ENCODE results near the gene ITGB1BP1. TPM values are rescaled to one million over a fixed set of nuclear protein-coding genes. Genes with fewer than 3 reads are reported as not detected.
"Not testable (repeated sequence)": the region's sequence is repeated elsewhere in the genome, so short reads cannot be mapped to it uniquely, and the experiment has no call there.

ITGB1BP1 gene
- polyA plus RNA-seq, 1 experiment = 50.7 TPM

- peaks cover 19% of the 10 kb centered on the region for H3K36me3 ChIP-seq (ENCODE audit: control insufficient read depth, insufficient read depth, low read length)
- no peaks in the 10 kb centered on the region for H3K27me3 ChIP-seq (ENCODE audit: control insufficient read depth, insufficient read depth, low read length)
- no peak for DNase-seq (ENCODE audit: low read depth)
- CTCF ChIA-PET = no interaction called here
- no peak for TF ChIP-seq CTCF (IDR thresholded peaks at IDR 0.05; ENCODE audit: insufficient read depth, low read depth, low read length)
- no peak overlapping the region for H3K4me3 ChIP-seq (ENCODE audit: low read depth, low read length)
- POLR2A ChIA-PET = no interaction called here
Measured at GRCh38 chr2:9400268-9401058, 22.9 kb downstream of the ITGB1BP1 start.

GRCh38 chr2:9398881-9399780, 24.2 kb downstream of the ITGB1BP1 start:
- H3K4me3 ChIP-seq (ENCODE audit: low read depth, low read length) = no peak overlapping the region
- DNase-seq (ENCODE audit: low read depth) = no peak
- peaks cover 19% of the 10 kb centered on the region for H3K36me3 ChIP-seq (ENCODE audit: control insufficient read depth, insufficient read depth, low read length)
- no peaks in the 10 kb centered on the region for H3K27me3 ChIP-seq (ENCODE audit: control insufficient read depth, insufficient read depth, low read length)
- no peak for TF ChIP-seq CTCF (IDR thresholded peaks at IDR 0.05; ENCODE audit: insufficient read depth, low read depth, low read length)
- CTCF ChIA-PET = no interaction called here
- POLR2A ChIA-PET = no interaction called here

- CTCF ChIA-PET = interaction anchor here (0.7 kb wide), 1 partner anchor 1657 kb away, joined by 3 read pairs; no protein-coding TSS in a partner anchor
- H3K4me3 ChIP-seq (ENCODE audit: low read depth, low read length); H3K27me3 ChIP-seq (ENCODE audit: control insufficient read depth, insufficient read depth, low read length); DNase-seq (ENCODE audit: low read depth); POLR2A ChIA-PET: not testable (repeated sequence)
- H3K36me3 ChIP-seq (ENCODE audit: control insufficient read depth, insufficient read depth, low read length) = peaks cover 19% of the 10 kb centered on the region
Measured at GRCh38 chr2:9398251-9398650, 25.1 kb downstream of the ITGB1BP1 start.

- CTCF ChIA-PET = no interaction called here
- no peak for DNase-seq (ENCODE audit: low read depth)
- POLR2A ChIA-PET = interaction anchor here (0.6 kb wide), 1 partner anchor 57 kb away, joined by 5 read pairs; no protein-coding TSS in a partner anchor
- H3K36me3 ChIP-seq (ENCODE audit: control insufficient read depth, insufficient read depth, low read length) = peaks cover 17% of the 10 kb centered on the region
- no peaks in the 10 kb centered on the region for H3K27me3 ChIP-seq (ENCODE audit: control insufficient read depth, insufficient read depth, low read length)
- no peak for TF ChIP-seq CTCF (IDR thresholded peaks at IDR 0.05; ENCODE audit: insufficient read depth, low read depth, low read length)
- no peak overlapping the region for H3K4me3 ChIP-seq (ENCODE audit: low read depth, low read length)
Measured at GRCh38 chr2:9397201-9397600, 26.1 kb downstream of the ITGB1BP1 start.

- ChIA-PET CTCF (no interaction called here), POLR2A (no interaction called here)
- Histone ChIP-seq H3K4me3 (ENCODE audit: low read depth, low read length) (no peak overlapping the region), H3K27me3 (ENCODE audit: control insufficient read depth, insufficient read depth, low read length) (no peaks in the 10 kb centered on the region), H3K36me3 (ENCODE audit: control insufficient read depth, insufficient read depth, low read length) (peaks cover 11% of the 10 kb centered on the region)
- DNase-seq (ENCODE audit: low read depth) = no peak
- TF ChIP-seq CTCF (IDR thresholded peaks at IDR 0.05; ENCODE audit: insufficient read depth, low read depth, low read length) = no peak
Measured at GRCh38 chr2:9394816-9395215, 28.5 kb downstream of the ITGB1BP1 start.

Data from BJ (cell line).